NCI-H226 (cell line): ENCODE measurements around the gene SERINC5.
A peak's percentile ranks its signal among the peaks of the same experiment; 100 is the strongest.

ENCODE experiments used
- DNase-seq: peaks from one replicate; pipeline ENCODE4 v3.0.0-alpha.2; 2015

The SERINC5 gene

GRCh38 chr5:80127116-80127552, 128.7 kb downstream of the SERINC5 start:
- no peak for DNase-seq

- DNase-seq: peak; percentile 47
These were observed 129.8 kb downstream of the SERINC5 start for GRCh38 chr5:80125962-80126480.

- no peak for DNase-seq
These were observed 130.6 kb downstream of the SERINC5 start for GRCh38 chr5:80125022-80125961.

GRCh38 chr5:80124121-80124918, 131.5 kb downstream of the SERINC5 start:
- DNase-seq: no peak

- no peak for DNase-seq
These were observed 133.3 kb downstream of the SERINC5 start for GRCh38 chr5:80122579-80122978.

- DNase-seq: no peak
These were observed 136.5 kb downstream of the SERINC5 start for GRCh38 chr5:80119372-80119771.

GRCh38 chr5:80117446-80117845, 138.4 kb downstream of the SERINC5 start:
- DNase-seq: no peak

GRCh38 chr5:80116465-80116864, 139.4 kb downstream of the SERINC5 start:
- no peak for DNase-seq

GRCh38 chr5:80116000-80116399, 139.8 kb downstream of the SERINC5 start:
- DNase-seq: no peak

GRCh38 chr5:80114860-80115259, 141.0 kb downstream of the SERINC5 start:
- no peak for DNase-seq

GRCh38 chr5:80111376-80111990, 144.4 kb downstream of the SERINC5 start:
- peak; percentile 10 for DNase-seq

- no peak for DNase-seq
These were observed 146.0 kb downstream of the SERINC5 start for GRCh38 chr5:80109646-80110478.

GRCh38 chr5:80106916-80107315, 148.9 kb downstream of the SERINC5 start:
- no peak for DNase-seq

- DNase-seq: no peak
These were observed 150.0 kb downstream of the SERINC5 start for GRCh38 chr5:80105698-80106439.

GRCh38 chr5:80103371-80103770, 152.5 kb downstream of the SERINC5 start:
- no peak for DNase-seq

- no peak for DNase-seq
These were observed 153.9 kb downstream of the SERINC5 start for GRCh38 chr5:80101993-80102392.

- DNase-seq: no peak
These were observed 158.4 kb downstream of the SERINC5 start for GRCh38 chr5:80097451-80097850.

GRCh38 chr5:80094236-80094738, 161.6 kb downstream of the SERINC5 start:
- no peak for DNase-seq

GRCh38 chr5:80093796-80094195, 162.1 kb downstream of the SERINC5 start:
- no peak for DNase-seq

- no peak for DNase-seq
These were observed 163.3 kb downstream of the SERINC5 start for GRCh38 chr5:80092486-80093107.

GRCh38 chr5:80091792-80092192, 164.1 kb downstream of the SERINC5 start:
- peak; percentile 14 for DNase-seq
